Parietal lobe (tissue), 1 donor: Measurements from ENCODE around the gene USP17L18. TPM values are rescaled to one million over a fixed set of nuclear protein-coding genes. Genes with fewer than 3 reads are reported as not detected.

Source experiments
- total RNA-seq: library from RNA; depleted of rRNA; stranded (reverse); fragments of >200 nt; gene quantifications from one replicate; pipeline ENCODE4 v1.2.3, GENCODE V29; 2014

Gene USP17L18
- not detected for total RNA-seq

GRCh38 chr4:9247953-9248680 lies at the start of gene USP17L18:
Gene USP17L18, plus strand, starts transcription at chr4:9248630. Its CDS starts 0 bp downstream, at chr4:9248630.

GRCh38 chr4:9210357-9210756 lies 38.1 kb upstream of the USP17L18 start, which contains the start of gene USP17L10:
Gene USP17L10, plus strand, starts transcription at chr4:9210657. Its CDS starts 0 bp downstream, at chr4:9210657.

GRCh38 chr4:9215105-9215504 lies 33.3 kb upstream of the USP17L18 start, which contains the start of gene USP17L11:
Gene USP17L11, plus strand, starts transcription at chr4:9215405. Its CDS starts 0 bp downstream, at chr4:9215405.

GRCh38 chr4:9219852-9220251 lies 28.6 kb upstream of the USP17L18 start, which contains the start of gene USP17L12:
Gene USP17L12, plus strand, starts transcription at chr4:9220152. Its CDS starts 0 bp downstream, at chr4:9220152.

GRCh38 chr4:9224596-9224995 lies 23.8 kb upstream of the USP17L18 start, which contains the start of gene USP17L13:
Gene USP17L13, plus strand, starts transcription at chr4:9224896. Its CDS starts 0 bp downstream, at chr4:9224896.

GRCh38 chr4:9234085-9234484 lies 14.3 kb upstream of the USP17L18 start, which contains the start of gene USP17L15:
Gene USP17L15, plus strand, starts transcription at chr4:9234385. Its CDS starts 0 bp downstream, at chr4:9234385.

GRCh38 chr4:9243579-9243978 lies 4.9 kb upstream of the USP17L18 start, which contains the start of gene USP17L17:
Gene USP17L17, plus strand, starts transcription at chr4:9243879. Its CDS starts 0 bp downstream, at chr4:9243879.

GRCh38 chr4:9253078-9253477 lies 4.6 kb downstream of the USP17L18 start, which contains the start of gene USP17L19:
Gene USP17L19, plus strand, starts transcription at chr4:9253378. Its CDS starts 0 bp downstream, at chr4:9253378.

GRCh38 chr4:9257824-9258223 lies 9.4 kb downstream of the USP17L18 start, which contains the start of gene USP17L20:
Gene USP17L20, plus strand, starts transcription at chr4:9258124. Its CDS starts 0 bp downstream, at chr4:9258124.

GRCh38 chr4:9262572-9262971 lies 14.1 kb downstream of the USP17L18 start, which contains the start of gene USP17L21:
Gene USP17L21, plus strand, starts transcription at chr4:9262872. Its CDS starts 0 bp downstream, at chr4:9262872.

GRCh38 chr4:9267319-9267718 lies 18.9 kb downstream of the USP17L18 start, which contains the start of gene USP17L22:
Gene USP17L22, plus strand, starts transcription at chr4:9267619. Its CDS starts 0 bp downstream, at chr4:9267619.

Other genes starting within 250 kb of the USP17L18 start
- not detected for gene FAM90A26, start 78.2 kb upstream of the USP17L18 start, total RNA-seq
- not detected for gene USP17L10, start 38.0 kb upstream of the USP17L18 start, total RNA-seq
- not detected for gene USP17L11, start 33.2 kb upstream of the USP17L18 start, total RNA-seq
- not detected for gene USP17L12, start 28.5 kb upstream of the USP17L18 start, total RNA-seq
- not detected for gene USP17L13, start 23.7 kb upstream of the USP17L18 start, total RNA-seq
- gene USP17L15, start 14.2 kb upstream of the USP17L18 start, total RNA-seq: not detected
- gene USP17L17, start 4.8 kb upstream of the USP17L18 start, total RNA-seq: not detected
- not detected for gene USP17L19, start 4.7 kb downstream of the USP17L18 start, total RNA-seq
- gene USP17L20, start 9.5 kb downstream of the USP17L18 start, total RNA-seq: not detected
- gene USP17L21, start 14.2 kb downstream of the USP17L18 start, total RNA-seq: not detected
- not detected for gene USP17L22, start 19.0 kb downstream of the USP17L18 start, total RNA-seq
- not detected for gene USP17L24, start 76.5 kb downstream of the USP17L18 start, total RNA-seq
- not detected for gene USP17L25, start 81.3 kb downstream of the USP17L18 start, total RNA-seq
- not detected for gene USP17L26, start 86.0 kb downstream of the USP17L18 start, total RNA-seq
- not detected for gene USP17L5, start 90.8 kb downstream of the USP17L18 start, total RNA-seq
- gene USP17L27, start 95.5 kb downstream of the USP17L18 start, total RNA-seq: not detected
- not detected for gene USP17L28, start 100.3 kb downstream of the USP17L18 start, total RNA-seq
- gene USP17L29, start 105.0 kb downstream of the USP17L18 start, total RNA-seq: not detected
- not detected for gene USP17L30, start 114.5 kb downstream of the USP17L18 start, total RNA-seq
- not detected for gene DEFB131A, start 195.8 kb downstream of the USP17L18 start, total RNA-seq